Esophagus muscularis mucosa (tissue), 4 donors: ENCODE results near the gene SLC25A15. TPM values are rescaled to one million over a fixed set of nuclear protein-coding genes. Genes with fewer than 3 reads are reported as not detected.

Experiments
- small RNA-seq, 3 donors: library from RNA; depleted of rRNA; stranded (forward); fragments of <200 nt; gene quantifications; one replicate each; pipeline ENCODE3, GENCODE V24; 2016
- total RNA-seq, 4 donors: library from RNA; depleted of rRNA; stranded (reverse); fragments of >200 nt; gene quantifications; one replicate each; pipeline versions ENCODE4 v1.1.0 to v1.2.1, GENCODE V29; 2016

Gene SLC25A15
- total RNA-seq, 4 donors from 2014 or later: 3.7 to 5.1 (median 4.5) TPM

Small RNA genes lying within 50 kb of the gene (small RNA-seq; reads per million reads assigned to genes)
- 0 reads per million in 3 donors for gene MIR621

Other genes starting within 250 kb of the SLC25A15 start
- gene FOXO1, start 123.0 kb upstream of the SLC25A15 start, total RNA-seq: 10 to 100 TPM; 65.6 to 87.4 (median 78.5) TPM
- gene MRPS31, start 18.4 kb upstream of the SLC25A15 start, total RNA-seq: 10 to 100 TPM in 3 of 4 donors, 1 to 10 TPM in 1; 9.9 to 14.6 (median 13.8) TPM
- gene ELF1, start 229.7 kb downstream of the SLC25A15 start, total RNA-seq: 10 to 100 TPM; 66.9 to 96.2 (median 72.1) TPM